ENCODE data around the gene GEN1.

GEN1 gene

GRCh38 chr2:17753803-17754663 is at the start of gene GEN1, which contains the start of gene SMC6:
TSS of gene GEN1 (plus strand) at chr2:17754138. CDS start at chr2:17759944, 5,806 bp downstream.
TSS of gene SMC6 (minus strand) at chr2:17753810. CDS start at chr2:17745946, 7,864 bp downstream.
- DNase-seq = peak; percentile 95 to 96

GRCh38 chr2:17706845-17707244 is 47.1 kb upstream of the GEN1 start:
- no peak for DNase-seq

GRCh38 chr2:17708501-17708900 is 45.4 kb upstream of the GEN1 start:
- DNase-seq = no peak

GRCh38 chr2:17709897-17710296 is 44.0 kb upstream of the GEN1 start:
- DNase-seq = no peak

- DNase-seq = no peak
Measured at GRCh38 chr2:17710547-17711248, 43.2 kb upstream of the GEN1 start.

- no peak for DNase-seq
Measured at GRCh38 chr2:17713291-17713690, 40.6 kb upstream of the GEN1 start.

GRCh38 chr2:17717666-17718065 is 36.3 kb upstream of the GEN1 start:
- no peak for DNase-seq

GRCh38 chr2:17718689-17719088 is 35.2 kb upstream of the GEN1 start:
- no peak for DNase-seq

GRCh38 chr2:17719562-17720371 is 34.2 kb upstream of the GEN1 start:
- no peak for DNase-seq

GRCh38 chr2:17728210-17728609 is 25.7 kb upstream of the GEN1 start:
- no peak for DNase-seq

GRCh38 chr2:17729880-17730279 is 24.1 kb upstream of the GEN1 start:
- no peak for DNase-seq

- DNase-seq = no peak
Measured at GRCh38 chr2:17733599-17733998, 20.3 kb upstream of the GEN1 start.

- no peak for DNase-seq
Measured at GRCh38 chr2:17735864-17736263, 18.1 kb upstream of the GEN1 start.

GRCh38 chr2:17736989-17737388 is 16.9 kb upstream of the GEN1 start:
- no peak for DNase-seq

- no peak for DNase-seq
Measured at GRCh38 chr2:17740203-17740602, 13.7 kb upstream of the GEN1 start.

GRCh38 chr2:17747684-17748452 is 6.1 kb upstream of the GEN1 start:
- no peak for DNase-seq

GRCh38 chr2:17748745-17749144 is 5.2 kb upstream of the GEN1 start:
- no peak for DNase-seq

GRCh38 chr2:17749753-17750438 is 4.0 kb upstream of the GEN1 start:
- no peak for DNase-seq

GRCh38 chr2:17752246-17752645 is 1.7 kb upstream of the GEN1 start:
- DNase-seq = no peak

GRCh38 chr2:17752892-17753802 is 791 bp upstream of the GEN1 start:
- DNase-seq = peak; percentile 65 to 72
